ENCODE data around the gene REM2. TPM values are rescaled to one million over a fixed set of nuclear protein-coding genes. Genes with fewer than 3 reads are reported as not detected.
"Not testable (repeated sequence)": the region's sequence is repeated elsewhere in the genome, so short reads cannot be mapped to it uniquely, and the experiment has no call there.

REM2 gene
- total RNA-seq, 1 experiment from 2014 or later, result 0.37 TPM

DNA sequence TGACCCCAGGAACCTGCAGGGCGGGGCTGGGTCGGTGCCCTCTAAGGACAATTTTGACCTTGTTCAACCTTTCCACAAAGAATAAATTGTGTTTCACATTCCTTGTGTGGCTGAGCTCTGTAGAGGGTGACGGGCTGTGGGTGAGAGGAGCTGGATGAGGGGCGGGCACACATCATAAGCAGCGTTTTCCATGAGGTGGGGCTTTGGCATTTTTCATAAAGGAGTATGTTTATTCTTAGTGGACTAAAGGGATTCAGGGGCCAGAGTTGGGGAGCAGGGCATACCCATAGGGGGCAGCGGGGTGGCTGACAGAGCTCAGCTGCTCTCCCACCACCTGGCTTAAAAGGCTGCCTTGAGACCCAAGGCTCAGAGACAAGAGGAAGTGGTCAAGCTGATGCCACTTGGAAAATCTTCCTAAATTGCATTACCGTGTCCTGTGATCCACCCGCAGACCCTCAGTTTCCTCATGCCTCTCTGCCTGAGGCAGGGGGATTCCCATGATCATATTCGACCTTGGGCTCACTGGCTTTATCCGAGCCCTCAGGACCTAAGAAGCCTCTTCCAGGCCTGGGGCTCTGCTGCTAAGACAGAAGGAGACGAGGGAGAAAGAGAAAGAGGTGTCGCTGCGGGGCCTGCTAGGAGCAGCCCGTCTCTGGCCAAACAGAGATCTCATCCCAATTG is 35.2 kb upstream of the REM2 start:
- DNase-seq (ENCODE audit: extremely low read depth, low read depth), result no peak

DNA sequence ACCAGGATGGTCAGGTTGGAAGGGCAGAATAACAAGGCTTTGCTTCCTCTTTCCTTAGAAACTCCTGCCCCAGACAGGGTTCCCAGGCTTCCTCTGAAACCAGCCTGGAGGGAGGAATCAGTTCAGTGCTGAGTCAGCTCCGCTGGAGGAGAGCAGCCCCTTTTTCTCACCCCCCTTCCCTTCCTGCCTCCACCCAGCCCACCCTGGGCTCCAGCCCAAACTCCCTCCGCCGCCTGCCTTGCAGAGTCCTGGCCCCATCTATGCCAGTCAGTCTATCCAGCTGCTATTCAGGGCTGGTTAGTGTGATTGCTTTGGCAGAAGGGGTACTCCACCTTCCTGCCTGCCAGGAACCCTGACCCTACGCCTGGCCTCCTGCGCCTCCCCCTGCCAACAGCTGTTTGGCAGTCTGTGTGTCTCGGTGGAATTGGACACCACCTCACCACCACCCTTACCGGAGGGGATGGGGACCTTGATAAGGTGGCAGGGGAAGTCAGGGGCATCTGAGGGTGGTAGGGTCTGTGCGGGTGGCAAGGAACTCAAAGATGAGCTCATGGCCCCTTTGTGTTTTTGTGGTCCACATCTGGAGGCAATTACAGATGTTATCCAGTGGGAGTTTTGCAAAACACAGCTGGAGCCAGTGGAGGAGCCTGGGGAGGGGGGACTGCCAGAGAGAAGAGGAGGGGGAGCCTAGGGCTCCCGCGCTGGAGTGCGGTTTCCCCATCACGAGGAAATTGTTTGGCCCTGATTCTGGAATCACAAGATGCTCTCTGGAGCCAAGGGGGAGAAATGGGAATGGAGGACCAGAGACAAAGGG is 34.5 kb upstream of the REM2 start:
- no peak for DNase-seq (ENCODE audit: extremely low read depth, low read depth)

DNA sequence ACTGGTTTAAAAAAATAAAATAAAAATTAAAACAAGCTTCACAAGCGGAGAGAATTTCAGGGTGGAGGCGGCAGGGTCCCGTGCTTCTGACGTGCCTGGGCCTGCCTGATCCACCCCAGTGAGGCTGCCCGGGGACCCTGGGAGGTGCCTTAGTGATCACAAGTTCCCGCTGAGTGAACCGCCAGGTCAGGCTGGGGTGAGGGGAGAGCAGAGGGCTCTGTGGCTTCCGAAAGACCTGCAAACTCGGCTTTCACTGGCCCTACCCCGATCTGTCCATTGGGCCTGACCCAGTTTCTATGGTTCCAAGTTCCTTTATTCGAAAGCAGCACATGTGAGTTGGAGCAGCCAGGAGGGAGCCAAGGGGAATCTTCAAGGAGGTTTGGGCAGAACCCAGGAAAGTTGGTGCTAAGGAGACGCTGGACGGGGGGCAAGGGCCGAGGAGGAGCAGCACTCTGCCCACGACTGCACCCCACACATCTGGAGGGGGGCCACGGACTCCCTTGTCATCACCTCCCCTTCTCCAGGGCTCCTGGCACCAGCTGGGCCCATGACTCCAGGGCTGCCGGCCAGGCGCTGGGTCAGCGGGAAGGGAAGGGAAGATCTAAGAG is 33.7 kb upstream of the REM2 start:
- no peak for DNase-seq (ENCODE audit: extremely low read depth, low read depth)

DNA sequence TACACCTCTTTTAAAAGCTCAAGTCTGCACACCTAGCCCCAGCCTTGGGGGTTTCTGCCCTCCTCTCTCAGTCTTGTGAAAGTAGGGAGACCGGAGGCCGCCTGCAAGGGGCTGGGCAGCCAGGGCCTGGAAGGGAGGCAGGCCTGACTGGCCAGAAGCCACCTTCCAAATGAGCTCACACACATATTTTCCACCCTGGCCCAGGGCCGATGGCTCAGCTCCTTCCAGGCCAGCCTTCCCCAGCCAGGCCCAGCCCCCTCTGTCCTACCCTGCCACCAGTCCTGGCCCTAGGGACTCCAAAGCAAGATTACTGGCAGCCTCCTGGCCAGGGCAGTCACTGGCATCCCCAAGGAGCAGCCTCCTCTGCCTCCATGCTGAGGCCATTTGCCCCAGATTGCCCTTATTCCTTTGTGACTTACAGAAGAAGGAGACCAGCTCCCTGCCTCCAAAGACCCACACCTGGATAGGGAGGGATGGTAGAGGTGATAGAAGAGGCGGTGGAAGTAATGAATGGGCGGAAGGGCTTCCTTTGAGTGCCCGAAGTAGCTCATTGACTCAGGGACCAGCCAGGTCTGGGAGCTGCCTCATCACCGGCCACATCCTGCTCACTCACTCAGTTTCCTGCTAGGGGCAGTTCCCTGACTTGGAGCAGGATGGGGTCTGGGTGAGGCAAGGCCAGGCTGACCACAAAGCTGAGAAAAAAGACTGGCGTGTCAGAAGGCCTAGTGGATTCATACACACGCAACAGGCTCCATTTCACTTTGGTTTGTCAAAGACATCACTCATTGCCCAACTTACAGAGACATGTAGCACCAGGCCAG is 31.9 kb upstream of the REM2 start:
- DNase-seq (ENCODE audit: extremely low read depth, low read depth), result no peak

DNA sequence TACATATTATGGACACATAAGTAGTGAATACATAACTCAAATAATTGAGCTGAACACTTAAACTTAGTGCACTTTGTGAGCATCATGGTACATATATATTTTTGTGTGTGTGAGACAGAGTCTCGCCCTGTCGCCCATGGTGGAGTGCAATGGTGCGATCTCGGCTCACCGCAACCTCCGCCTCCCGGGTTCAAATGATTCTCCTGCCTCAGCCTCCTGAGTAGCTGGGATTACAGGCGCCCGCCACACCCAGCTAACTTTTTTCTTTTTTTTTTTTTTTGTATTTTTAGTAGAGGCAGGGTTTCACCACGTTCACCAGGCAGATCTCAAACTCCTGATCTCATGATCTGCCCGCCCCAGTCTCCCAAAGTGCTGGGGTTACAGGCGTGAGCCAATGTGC is 30.8 kb upstream of the REM2 start:
- DNase-seq (ENCODE audit: extremely low read depth, low read depth), result not testable (repeated sequence)

DNA sequence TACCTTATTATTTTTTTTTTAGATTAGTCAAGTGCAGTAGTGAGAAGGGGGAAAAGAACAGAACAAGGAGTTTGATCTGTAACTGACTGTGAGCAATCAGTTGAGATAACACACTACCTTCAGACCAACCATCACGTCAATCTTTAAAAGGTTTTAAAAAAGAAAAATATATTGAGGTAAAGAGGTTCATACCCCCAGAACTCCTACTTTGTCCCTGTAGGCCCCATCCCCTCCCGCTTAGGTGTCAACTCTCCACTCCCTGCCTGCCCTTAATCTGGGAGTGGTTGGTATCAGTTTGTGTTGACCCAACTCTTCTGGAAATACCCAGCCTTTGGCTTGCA is 30.5 kb upstream of the REM2 start:
- DNase-seq (ENCODE audit: extremely low read depth, low read depth), result no peak

DNA sequence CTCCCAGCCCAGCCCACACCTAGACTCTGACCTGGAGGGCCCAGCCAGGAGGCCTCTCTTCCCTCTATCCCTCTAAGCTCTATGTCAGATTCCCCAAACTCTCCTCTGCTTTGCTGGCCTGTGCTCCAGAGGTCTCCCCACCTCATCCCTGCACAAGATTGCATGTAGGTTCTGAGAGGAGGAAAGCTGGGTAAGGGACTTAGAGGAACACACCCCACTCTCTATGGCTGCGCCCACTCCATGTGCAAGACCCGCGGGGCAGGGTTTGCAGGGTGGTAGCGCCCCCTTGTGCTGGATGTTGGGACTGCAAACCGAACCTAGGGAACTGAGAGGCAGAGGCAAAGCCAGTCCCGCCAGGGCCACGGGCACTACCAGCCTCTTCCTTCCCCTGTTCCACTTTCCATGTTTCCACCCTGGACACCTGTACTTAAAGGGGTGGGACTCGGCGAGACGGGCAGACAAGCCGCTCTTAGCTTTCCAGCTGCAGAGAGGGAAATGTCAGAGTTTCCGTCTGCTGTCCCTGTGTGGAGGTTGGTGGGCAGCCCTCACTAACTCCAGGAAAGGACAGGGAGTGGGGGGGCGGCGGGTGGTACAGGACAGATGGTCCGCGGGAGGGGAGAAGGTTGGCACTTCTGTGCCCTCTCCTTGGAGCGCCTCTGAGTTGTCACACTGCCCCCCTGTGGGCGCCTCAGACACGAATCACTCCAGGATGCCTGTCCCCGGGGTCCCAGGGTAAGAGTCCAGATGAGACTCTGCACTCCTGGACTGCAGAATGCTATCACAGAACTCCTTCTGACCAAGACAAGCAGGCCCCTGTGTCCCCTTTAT is 29.9 kb upstream of the REM2 start:
- DNase-seq (ENCODE audit: extremely low read depth, low read depth), result peak; percentile 69

DNA sequence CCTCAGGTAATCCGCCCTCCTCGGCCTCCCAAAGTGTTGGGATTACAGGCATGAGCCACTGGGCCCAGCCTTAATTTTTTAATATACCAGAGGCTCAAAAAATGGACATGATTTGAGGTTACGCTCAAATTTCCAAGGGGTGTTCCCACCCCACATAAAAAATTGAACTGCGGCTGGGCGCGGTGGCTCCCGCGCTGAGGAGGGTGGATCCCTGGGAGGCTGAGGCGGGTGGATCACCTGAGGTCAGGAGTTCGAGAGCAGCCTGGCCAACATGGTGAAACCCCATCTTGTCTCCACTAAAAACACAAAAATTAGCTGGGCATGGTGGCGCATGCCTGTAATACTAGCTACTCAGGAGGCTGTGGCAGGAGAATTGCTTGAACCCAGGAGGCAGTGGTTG is 28.7 kb upstream of the REM2 start:
- DNase-seq (ENCODE audit: extremely low read depth, low read depth), result not testable (repeated sequence)

DNA sequence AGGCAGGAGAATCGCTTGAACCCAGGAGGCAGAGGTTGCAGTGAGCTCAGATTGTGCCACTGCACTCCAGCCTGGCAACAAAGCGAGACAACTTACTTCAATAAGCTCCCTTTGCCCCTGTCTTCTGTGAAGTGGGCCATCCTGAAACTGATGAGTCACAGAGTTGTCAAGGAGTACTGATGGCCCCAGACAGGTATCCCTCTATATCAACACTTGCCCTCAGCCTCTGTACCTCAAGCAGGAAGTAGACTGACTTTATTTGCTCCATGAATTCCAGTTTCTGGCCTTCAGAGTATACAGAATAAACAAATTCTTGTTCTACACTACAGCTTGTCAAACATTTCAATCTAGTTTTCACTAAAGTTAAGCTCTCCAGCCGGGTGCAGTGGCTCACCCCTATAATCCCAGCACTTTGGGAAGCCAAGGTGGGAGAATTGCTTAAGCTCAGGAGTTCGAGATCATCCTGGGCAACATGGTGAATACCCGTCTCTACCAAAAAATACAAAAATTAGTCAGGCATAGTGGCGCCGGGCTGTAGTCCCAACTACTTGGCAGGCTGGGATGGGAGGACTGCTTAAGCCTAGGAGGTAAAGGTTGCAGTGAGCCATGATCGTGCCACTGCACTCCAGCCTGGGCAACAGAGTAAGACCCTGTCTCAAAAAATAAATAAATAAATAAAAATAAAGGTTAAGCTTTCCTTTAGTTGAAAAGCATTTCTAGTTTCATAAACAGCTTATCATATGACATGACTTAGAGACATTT is 27.9 kb upstream of the REM2 start:
- DNase-seq (ENCODE audit: extremely low read depth, low read depth), result no peak

DNA sequence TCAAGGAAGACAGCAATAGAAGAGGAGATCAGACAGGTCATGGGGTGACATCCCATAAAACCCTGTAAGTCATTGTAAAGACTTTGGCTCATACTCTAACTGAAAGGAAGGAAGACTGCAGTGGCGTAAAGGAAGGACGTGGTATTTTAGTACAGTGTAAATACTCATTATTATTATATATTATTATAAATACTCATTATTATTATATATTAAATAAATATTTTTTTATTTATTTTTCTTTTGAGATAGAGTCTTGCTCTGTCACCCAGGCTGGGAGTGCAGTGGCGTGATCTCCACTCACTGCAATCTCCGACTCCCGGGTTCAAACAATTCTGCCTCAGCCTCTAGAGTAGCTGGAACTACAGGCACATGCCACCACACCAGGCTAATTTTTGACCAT is 26.6 kb upstream of the REM2 start:
- DNase-seq (ENCODE audit: extremely low read depth, low read depth), result no peak

DNA sequence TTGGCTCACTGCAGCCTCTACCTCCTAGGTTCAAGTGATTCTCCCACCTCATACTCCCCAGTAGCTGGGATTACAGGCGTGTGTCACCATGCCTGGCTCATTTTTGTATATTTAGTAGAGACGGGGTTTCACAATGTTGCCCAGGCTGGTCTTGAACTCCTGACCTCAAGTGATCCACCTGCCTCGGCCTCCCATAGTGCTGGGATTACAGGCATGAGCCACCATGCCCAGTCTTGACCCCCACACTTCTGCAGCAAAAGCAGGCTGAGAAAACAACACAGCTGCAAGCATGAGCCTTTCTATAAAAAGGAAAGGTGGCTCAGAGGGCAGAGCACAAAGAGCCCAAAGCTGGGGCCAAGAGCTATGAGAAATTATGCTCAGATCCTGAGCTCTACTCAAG is 22.6 kb upstream of the REM2 start:
- DNase-seq (ENCODE audit: extremely low read depth, low read depth), result not testable (repeated sequence)

DNA sequence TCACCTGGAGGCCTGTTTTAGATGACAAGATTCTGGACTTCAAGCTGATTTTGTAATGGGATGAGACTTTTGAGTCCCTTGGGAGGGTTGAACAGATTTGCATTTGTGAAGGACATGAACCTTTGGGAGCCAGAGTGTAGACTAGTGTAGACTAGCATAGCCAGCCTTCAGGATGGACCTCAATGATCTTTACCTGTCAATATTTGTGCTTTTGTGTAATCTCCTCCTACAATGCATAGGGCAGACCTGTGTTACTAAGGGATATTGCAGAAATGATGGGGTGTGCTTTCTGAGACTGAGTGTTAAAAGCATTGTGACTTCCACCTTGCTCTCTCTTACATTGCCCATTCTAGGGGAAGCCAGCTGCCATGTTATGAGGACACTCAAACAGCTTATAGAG is 21.4 kb upstream of the REM2 start:
- DNase-seq (ENCODE audit: extremely low read depth, low read depth), result no peak

DNA sequence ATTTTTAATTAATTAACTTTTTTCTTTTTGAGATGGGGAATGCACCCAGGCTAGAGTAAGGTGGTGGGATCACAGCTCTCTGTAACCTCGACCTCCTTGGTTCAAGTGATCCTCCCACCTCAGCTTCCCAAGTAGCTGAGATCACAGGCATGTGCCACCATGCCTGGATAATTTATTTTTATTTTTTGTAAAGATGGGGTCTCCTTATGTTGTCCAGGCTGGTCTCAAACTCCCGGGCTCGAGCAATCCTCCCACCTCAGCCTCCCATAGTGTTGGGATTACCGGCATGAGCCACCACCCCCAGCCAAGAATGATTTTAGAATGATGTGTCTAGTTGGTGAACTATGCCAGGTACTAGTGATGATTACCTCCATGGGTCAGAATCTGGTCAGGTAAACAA is 18.0 kb upstream of the REM2 start:
- DNase-seq (ENCODE audit: extremely low read depth, low read depth), result no peak

DNA sequence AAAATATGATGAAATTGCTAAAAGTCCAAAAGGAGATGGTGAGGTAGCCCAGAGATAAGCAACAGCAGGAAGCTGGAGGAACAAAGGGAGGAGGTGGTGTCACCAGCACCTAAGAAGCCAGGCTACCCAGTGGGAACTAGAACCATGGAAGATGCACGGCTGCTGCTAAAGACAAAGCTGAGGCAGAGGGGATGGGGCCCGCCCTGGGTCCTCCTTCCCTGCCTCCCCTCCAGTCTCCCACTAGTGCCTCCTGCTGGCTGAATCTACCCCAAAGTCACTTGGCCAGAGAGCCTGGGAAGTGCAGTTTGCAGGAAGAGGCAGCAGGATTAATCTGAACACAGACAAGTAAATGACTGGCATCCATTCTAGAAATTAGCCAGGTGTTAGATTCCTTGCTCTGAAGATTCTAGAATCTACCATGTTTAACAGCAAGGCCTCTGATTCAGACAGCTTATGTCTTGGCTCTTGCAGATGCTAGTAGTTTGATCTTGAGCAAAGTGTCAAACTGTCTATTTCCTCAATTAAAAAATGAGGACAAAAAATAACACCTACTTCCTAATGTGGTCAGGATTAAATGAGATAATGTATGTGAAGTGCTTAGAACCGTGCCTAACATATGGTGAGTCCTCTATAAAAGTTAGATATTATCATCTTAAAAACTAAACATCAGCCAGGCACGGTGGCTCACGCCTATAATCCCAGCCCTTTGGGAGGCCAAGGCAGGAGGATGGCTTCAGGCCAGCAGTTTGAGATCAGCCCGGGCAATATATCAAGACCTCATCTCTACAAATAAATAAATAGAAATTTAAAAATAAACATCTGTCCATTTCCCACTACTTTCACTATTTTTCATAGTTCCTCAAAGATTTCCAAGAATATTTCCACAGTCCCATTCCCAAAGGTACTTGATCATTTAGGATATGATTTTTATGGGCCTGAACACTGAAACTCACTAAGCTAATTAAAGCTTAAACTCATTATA is 17.3 kb upstream of the REM2 start:
- DNase-seq (ENCODE audit: extremely low read depth, low read depth), result no peak

DNA sequence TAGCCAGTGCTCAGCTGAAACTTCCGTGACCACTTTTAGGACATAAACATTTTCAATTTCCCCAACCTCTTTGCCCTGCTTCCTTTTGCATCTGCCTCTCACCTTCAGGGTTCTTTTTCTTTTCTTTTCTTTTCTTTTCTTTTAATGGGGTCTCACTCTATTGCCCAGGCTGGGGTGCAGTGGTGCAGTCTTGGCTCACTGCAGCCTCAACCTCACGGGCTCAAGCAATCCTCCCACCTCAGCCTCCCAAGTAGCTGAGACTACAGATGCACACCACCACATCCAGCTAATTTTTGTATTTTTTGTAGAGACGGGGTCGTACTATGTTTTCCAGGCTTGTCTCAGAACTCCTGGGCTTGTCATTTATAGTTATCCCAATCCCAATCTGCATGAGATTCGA is 16.1 kb upstream of the REM2 start:
- DNase-seq (ENCODE audit: extremely low read depth, low read depth), result no peak

DNA sequence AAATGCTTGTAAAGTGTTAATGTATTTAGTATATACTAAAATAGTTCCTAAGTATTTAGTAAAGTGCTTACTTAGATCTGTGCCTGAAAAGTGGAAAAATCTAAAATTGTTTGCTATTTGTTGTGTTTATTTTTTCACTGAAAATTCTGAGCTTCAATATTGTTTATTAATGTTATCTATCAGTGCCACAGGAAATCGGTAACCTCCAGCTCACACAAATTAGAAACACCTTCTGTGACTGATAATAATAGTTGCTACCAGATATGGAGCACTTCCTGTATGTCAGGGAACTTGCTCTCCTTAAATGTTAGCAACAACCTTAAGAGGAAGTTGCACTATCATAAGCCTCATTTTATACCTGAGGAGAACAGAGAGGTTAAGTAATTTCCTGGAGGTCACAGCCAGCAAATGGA is 12.2 kb upstream of the REM2 start:
- no peak for DNase-seq (ENCODE audit: extremely low read depth, low read depth)

DNA sequence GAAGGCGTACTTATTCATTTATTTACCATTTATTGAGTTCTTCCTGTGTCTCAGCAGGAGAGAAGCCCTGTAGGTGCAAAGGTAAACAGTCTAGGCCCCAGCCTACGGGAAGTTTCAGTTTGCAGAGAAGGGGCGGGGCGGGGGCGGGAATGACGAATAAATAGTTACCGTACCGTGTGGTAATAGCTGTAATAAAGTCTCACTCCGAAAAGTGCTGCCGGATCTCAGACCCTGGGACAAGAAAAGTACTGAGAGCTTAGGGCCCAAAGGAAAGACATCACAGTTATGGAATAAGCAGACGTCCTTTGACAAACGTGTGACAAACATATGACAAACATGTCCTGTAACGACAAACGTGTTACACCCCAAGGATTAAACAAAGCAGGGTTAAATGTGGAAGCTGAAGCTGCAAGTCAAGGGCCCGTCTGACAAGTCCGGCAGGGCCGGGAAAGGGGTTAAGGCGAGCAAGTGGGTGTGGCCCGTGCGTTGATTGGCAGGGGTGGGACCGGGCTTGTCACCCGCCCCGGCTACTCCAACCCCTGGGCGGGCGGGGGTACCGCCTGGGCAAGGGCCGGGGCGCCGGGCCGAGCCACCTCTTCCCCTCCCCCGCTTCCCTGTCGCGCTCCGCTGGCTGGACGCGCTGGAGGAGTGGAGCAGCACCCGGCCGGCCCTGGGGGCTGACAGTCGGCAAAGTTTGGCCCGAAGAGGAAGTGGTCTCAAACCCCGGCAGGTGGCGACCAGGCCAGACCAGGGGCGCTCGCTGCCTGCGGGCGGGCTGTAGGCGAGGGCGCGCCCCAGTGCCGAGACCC is 11.6 kb upstream of the REM2 start, which contains the start of gene LRP10:
LRP10 (plus strand) TSS at position 517 of the 809 bp plus-strand sequence. CDS start 564 bp downstream, outside the sequence.
- DNase-seq (ENCODE audit: extremely low read depth, low read depth), result peak; percentile 92
